Activated B cell treated with CpG ODN at 0.5 μM for 24 hours (primary cell): Measurements from ENCODE around the gene FGL2. TPM values are rescaled to one million over a fixed set of nuclear protein-coding genes. Genes with fewer than 3 reads are reported as not detected.
A peak's percentile ranks its signal among the peaks of the same experiment; 100 is the strongest.

Experiments
- ATAC-seq: fragments of 200-7000 bp; cut with Tn5 transposase; one replicate; pipeline ENCODE4 v1.10.0; 2021; ENCODE audit warnings: low read depth, mild to moderate bottlenecking, moderate library complexity
- CTCF ChIA-PET: fragments of 350-600 bp; sonication (Branson Sonifier 250); formaldehyde crosslinking; loops from one replicate; lab custom pipeline; 2021; ENCODE audit warnings: antibody characterized with exemption; lab: Charles Lee
- POLR2A ChIA-PET: fragments of 350-600 bp; sonication (Branson Sonifier 250); formaldehyde crosslinking; loops from one replicate; lab custom pipeline; 2021; ENCODE audit warnings: antibody characterized with exemption; lab: Charles Lee
- DNase-seq: peaks from one replicate; pipeline ENCODE4 v3.0.0; 2022
- H3K27ac Mint-ChIP-seq: one replicate; pipeline ENCODE4 v1.8.0; 2020; ENCODE audit warnings: mixed read lengths
- H3K27me3 Mint-ChIP-seq: one replicate; pipeline ENCODE4 v1.8.0; 2021; ENCODE audit warnings: mixed read lengths
- H3K36me3 Mint-ChIP-seq: one replicate; pipeline ENCODE4 v1.8.0; 2021; ENCODE audit warnings: low read depth, mixed read lengths
- H3K4me1 Mint-ChIP-seq: one replicate; pipeline ENCODE4 v1.8.0; 2021; ENCODE audit warnings: mixed read lengths
- H3K4me3 Mint-ChIP-seq: one replicate; pipeline ENCODE4 v1.8.0; 2020; ENCODE audit warnings: mild to moderate bottlenecking, mixed read lengths
- H3K9me3 Mint-ChIP-seq: one replicate; pipeline ENCODE4 v1.8.0; 2020; ENCODE audit warnings: mixed read lengths
- intact Hi-C: fragments of 100-400 bp; cut with micrococcal nuclease; formaldehyde crosslinking; loops from one replicate; pipeline ENCODE4 v1.15.1; 2024
- total RNA-seq: library from RNA; stranded (reverse); gene quantifications from 2 replicates; pipeline ENCODE4 v1.2.3, GENCODE V29; 2022
- TF ChIP-seq, protein P1 (sequence below): fragments of 200-600 bp; IDR thresholded peaks from one replicate; pipeline ENCODE4 v1.8.0; 2022; ENCODE audit warnings: antibody characterized with exemption, mild to moderate bottlenecking

FGL2 gene
- total RNA-seq, 1 donor from 2014 or later: 5.7 TPM

DNA sequence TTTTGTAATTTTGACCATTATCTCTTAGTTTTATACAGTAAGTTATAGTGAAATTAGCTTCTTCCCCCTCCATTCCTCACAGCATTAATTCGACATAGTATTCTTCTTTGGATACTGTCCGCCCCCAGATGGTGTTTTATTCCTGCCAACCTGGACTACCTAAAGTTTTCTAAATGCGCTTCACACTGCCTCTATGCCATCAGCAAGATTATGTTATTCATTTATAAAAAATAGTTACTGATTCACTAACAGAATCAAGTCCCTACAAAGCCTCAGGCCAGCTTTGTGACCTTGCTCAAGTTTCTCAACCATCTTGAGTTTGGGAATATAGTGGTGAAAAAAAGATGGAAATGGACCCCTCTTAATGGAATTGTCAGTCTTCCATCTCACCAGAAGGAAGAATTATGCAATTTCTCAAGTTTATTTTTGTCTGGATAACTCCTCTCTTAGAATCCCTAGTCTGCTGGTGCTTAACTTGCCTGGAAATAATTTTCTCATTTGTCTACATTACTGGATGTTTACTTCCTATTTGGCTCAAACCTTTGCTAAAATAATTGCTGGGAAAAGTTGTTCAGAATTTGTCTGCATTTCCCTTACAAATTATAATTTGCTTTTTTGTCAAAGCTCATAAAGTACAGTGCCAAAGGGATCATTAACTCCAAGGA is 16.7 kb upstream of the FGL2 start:
- CTCF ChIA-PET: interaction anchor here (1.1 kb wide), 1 partner anchor 30 kb away, joined by 3 read pairs; no protein-coding TSS in a partner anchor
- no peak for DNase-seq
- POLR2A ChIA-PET: no interaction called here
- TF ChIP-seq, protein P1, sequence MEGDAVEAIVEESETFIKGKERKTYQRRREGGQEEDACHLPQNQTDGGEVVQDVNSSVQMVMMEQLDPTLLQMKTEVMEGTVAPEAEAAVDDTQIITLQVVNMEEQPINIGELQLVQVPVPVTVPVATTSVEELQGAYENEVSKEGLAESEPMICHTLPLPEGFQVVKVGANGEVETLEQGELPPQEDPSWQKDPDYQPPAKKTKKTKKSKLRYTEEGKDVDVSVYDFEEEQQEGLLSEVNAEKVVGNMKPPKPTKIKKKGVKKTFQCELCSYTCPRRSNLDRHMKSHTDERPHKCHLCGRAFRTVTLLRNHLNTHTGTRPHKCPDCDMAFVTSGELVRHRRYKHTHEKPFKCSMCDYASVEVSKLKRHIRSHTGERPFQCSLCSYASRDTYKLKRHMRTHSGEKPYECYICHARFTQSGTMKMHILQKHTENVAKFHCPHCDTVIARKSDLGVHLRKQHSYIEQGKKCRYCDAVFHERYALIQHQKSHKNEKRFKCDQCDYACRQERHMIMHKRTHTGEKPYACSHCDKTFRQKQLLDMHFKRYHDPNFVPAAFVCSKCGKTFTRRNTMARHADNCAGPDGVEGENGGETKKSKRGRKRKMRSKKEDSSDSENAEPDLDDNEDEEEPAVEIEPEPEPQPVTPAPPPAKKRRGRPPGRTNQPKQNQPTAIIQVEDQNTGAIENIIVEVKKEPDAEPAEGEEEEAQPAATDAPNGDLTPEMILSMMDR: no peak
- H3K36me3 Mint-ChIP-seq: no peaks in the 10 kb centered on the region
- H3K27ac Mint-ChIP-seq: no peak overlapping the region
- H3K4me3 Mint-ChIP-seq: no peak overlapping the region
- intact Hi-C loops: no loop called here
- H3K9me3 Mint-ChIP-seq: peaks cover 8% of the 10 kb centered on the region
- no peaks in the 10 kb centered on the region for H3K27me3 Mint-ChIP-seq
- no peaks in the 10 kb centered on the region for H3K4me1 Mint-ChIP-seq
- no peak for ATAC-seq

DNA sequence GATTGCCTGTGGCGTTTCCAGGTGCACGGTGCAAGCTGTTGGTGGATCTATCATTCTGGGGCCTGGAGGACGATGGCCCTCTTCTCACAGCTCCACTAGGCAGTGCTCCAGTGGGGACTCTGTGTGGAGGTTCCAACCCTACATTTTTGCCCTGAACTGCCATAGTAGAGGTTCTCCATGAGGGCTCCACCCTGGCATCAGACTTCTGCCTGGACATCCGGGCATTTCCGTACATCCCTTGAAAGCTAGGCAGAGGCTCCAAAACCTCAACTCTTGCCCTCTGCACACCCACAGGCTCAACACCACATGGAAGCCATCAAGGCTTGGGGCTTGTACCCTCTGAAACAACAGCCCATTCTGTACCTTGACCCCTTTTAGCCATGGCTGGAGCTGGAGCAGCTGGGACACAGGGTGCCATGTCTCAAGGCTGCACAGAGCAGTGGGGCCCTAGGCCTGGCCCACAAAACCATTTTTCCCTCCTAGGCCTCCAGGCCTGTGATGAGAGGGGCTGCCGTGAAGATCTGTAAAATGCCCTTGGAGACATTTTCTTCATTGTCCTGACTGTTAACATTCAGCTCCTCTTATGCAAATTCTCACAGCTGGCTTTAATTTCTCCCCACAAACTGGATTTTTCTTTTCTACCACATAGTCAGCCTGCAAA is 10.0 kb upstream of the FGL2 start:
- Mint-ChIP-seq H3K27me3 (no peaks in the 10 kb centered on the region), H3K27ac (no peak overlapping the region), H3K9me3 (peaks cover 17% of the 10 kb centered on the region), H3K4me1 (peaks cover 4% of the 10 kb centered on the region), H3K4me3 (no peak overlapping the region), H3K36me3 (peaks cover 15% of the 10 kb centered on the region)
- TF ChIP-seq, protein P1: no peak
- ATAC-seq (no peak), DNase-seq (no peak)
- ChIA-PET POLR2A (no interaction called here), CTCF (interaction anchor here (1.4 kb wide), 1 partner anchor 37 kb away, joined by 6 read pairs; no protein-coding TSS in a partner anchor)
- intact Hi-C loops: no loop called here

DNA sequence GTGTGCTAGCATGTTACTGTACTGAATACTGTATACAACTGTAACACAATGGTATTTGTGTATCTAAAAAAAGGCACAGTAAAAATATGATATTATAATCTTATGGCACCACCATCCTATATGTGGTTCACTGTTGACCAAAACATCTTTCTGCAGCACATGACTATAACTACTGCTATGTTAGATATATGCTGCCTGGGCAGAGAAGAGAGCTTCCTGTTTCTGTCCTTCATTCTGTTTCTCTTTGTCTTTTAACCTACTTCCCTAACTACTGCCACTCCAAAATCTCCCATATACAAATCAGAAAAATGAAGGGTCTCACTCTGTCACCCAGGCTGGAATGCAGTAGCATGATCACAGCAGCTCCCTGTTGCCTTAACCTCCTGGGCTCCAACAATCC is 8.8 kb upstream of the FGL2 start:
- DNase-seq (no peak), ATAC-seq (no peak)
- ChIA-PET CTCF (interaction anchor here (1.4 kb wide), 1 partner anchor 38 kb away, joined by 6 read pairs; no protein-coding TSS in a partner anchor), POLR2A (no interaction called here)
- Mint-ChIP-seq H3K27me3 (no peaks in the 10 kb centered on the region), H3K36me3 (peaks cover 15% of the 10 kb centered on the region), H3K4me3 (no peak overlapping the region), H3K9me3 (peaks cover 15% of the 10 kb centered on the region), H3K27ac (no peak overlapping the region), H3K4me1 (peaks cover 4% of the 10 kb centered on the region)
- TF ChIP-seq, protein P1: no peak
- intact Hi-C loops: no loop called here

DNA sequence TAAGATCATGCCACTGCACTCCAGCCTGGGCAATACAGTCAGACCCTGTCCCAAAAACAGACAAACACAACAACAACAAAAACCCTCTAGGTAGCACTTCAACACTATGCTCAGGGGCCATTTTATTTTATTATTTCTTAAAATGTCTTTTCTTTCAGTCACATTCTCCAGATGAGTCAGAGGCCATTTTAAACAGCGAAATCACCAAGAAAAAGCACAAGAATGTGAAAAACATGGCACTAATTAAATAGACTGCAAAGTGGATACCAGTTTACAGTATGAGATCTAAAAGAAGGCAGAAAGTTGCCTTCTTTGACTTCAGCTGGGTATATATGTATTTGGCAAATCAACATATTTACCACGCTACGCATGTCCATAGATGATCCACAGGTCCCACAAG is 6.1 kb upstream of the FGL2 start:
- Mint-ChIP-seq H3K27me3 (no peaks in the 10 kb centered on the region), H3K36me3 (peaks cover 13% of the 10 kb centered on the region), H3K4me3 (no peak overlapping the region), H3K27ac (no peak overlapping the region), H3K4me1 (peaks cover 25% of the 10 kb centered on the region), H3K9me3 (peaks cover 12% of the 10 kb centered on the region)
- ATAC-seq (no peak), DNase-seq (no peak)
- TF ChIP-seq, protein P1: no peak
- CTCF ChIA-PET: interaction anchor here (1.3 kb wide), 1 partner anchor 11 kb away, joined by 4 read pairs; no protein-coding TSS in a partner anchor
- intact Hi-C loops: no loop called here
- POLR2A ChIA-PET: interaction anchor here (0.7 kb wide), 1 partner anchor 13 kb away, joined by 3 read pairs; no protein-coding TSS in a partner anchor

DNA sequence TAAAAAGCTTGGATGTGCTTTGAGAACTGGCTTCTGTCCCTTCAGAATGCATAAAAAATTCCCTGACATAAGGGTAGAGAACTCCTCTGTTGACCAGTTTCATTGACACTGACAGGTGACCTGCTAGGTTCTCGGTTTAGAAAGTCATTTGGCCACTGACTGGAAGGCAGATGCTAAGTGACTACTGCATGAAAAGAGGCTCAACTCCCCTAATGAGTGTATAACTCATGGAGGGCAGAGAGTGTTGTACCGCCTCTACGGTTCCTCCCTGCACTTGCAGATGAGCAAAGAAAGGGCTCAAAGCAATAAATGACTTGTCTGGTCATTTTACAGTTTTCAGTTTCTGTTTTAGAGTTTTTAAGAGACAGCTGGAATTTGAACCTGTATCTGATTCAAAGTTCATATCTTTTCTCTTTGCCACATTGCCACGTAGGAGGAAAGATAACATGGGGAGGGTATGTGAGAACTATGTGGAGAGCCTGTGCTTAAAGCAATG is 2.9 kb upstream of the FGL2 start:
- H3K4me3 Mint-ChIP-seq: no peak overlapping the region
- peak overlapping the region; percentile 64 for H3K27ac Mint-ChIP-seq
- peaks cover 54% of the 10 kb centered on the region for H3K4me1 Mint-ChIP-seq
- ChIA-PET CTCF (interaction anchor here (0.6 kb wide), 1 partner anchor 21 kb away, joined by 3 read pairs; no protein-coding TSS in a partner anchor), POLR2A (interaction anchor here (0.6 to 4.5 kb wide), 2 partner anchors 11 to 206 kb away, joined by 3 to 53 read pairs; no protein-coding TSS in a partner anchor)
- intact Hi-C loops: loop anchor here (1.0 to 2.0 kb wide), 3 partner anchors 9 to 44 kb away; no protein-coding TSS in a partner anchor
- TF ChIP-seq, protein P1: no peak
- ATAC-seq: peak; percentile 69
- H3K36me3 Mint-ChIP-seq: peaks cover 5% of the 10 kb centered on the region
- DNase-seq: no peak
- H3K27me3 Mint-ChIP-seq: no peaks in the 10 kb centered on the region
- no peaks in the 10 kb centered on the region for H3K9me3 Mint-ChIP-seq
